ENCODE results near the gene OR6N1.

Gene OR6N1, protein sequence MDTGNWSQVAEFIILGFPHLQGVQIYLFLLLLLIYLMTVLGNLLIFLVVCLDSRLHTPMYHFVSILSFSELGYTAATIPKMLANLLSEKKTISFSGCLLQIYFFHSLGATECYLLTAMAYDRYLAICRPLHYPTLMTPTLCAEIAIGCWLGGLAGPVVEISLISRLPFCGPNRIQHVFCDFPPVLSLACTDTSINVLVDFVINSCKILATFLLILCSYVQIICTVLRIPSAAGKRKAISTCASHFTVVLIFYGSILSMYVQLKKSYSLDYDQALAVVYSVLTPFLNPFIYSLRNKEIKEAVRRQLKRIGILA

DNA sequence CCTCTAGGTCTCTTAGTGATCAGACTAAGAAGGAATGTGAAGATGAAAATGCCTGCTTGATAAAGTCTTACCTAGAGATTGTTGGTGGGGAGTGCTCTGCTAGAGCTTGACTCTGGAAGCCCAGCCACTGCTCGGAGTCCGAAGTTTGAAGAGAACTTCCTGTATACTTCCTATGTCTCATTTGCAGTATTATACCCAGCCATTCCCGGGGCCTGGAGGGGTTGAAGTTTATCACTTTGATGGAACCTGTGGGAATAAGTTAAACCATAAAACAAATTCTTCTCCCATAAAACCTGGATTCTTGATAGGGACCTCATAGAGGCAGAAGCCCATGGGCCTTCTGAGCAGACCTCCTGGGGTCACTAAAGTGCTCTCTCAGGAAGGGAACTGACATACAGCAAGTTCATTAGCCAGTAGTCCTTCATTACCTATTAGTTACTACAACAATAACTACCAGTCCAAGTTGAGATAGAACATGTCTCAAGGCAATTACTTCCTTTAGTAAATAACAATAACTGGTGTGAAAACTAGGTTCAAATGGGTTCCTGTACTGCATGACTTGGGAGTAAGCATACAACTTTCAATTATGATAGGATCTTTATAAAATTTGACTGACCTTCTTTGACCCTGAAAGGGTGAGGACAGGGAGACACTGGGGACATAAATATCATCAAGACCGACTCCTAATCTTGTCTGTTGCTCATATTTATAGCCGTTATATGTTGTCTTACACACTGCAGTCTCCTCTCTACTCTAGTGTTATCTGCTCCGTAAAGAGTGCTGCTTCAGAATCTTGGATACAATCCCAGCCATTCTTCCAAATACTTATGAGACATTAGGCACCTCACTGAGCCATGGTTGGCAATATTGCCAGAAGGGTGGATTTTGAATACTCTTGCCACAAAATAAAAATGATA is at the start of gene OR6N1:
TSS of gene OR6N1 (minus strand) at position 246 of the 917 bp plus-strand sequence. CDS start 5,513 bp downstream, outside the sequence.
- DNase-seq (ENCODE audit: low read depth in 3 of 3), result no peak

DNA sequence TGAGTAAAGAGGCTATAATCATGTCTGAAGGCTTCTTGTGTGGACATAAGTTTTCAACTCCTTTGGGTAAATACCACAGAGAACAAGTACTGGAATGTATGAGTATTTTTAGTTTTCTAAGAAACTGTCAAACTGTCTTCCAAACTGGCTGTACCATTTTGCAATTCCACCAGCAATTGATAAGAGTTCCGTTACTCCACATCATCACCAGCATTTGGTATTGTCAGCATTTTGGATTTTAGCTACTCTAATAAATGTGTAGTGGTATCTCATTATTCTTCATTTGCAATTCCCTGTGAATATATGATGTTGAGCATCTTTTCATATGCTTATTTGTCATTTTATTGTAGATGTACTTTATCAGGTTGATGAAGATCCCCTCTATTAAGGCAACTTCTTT is 49.7 kb upstream of the OR6N1 start:
- DNase-seq (ENCODE audit: low read depth in 3 of 3), result no peak

DNA sequence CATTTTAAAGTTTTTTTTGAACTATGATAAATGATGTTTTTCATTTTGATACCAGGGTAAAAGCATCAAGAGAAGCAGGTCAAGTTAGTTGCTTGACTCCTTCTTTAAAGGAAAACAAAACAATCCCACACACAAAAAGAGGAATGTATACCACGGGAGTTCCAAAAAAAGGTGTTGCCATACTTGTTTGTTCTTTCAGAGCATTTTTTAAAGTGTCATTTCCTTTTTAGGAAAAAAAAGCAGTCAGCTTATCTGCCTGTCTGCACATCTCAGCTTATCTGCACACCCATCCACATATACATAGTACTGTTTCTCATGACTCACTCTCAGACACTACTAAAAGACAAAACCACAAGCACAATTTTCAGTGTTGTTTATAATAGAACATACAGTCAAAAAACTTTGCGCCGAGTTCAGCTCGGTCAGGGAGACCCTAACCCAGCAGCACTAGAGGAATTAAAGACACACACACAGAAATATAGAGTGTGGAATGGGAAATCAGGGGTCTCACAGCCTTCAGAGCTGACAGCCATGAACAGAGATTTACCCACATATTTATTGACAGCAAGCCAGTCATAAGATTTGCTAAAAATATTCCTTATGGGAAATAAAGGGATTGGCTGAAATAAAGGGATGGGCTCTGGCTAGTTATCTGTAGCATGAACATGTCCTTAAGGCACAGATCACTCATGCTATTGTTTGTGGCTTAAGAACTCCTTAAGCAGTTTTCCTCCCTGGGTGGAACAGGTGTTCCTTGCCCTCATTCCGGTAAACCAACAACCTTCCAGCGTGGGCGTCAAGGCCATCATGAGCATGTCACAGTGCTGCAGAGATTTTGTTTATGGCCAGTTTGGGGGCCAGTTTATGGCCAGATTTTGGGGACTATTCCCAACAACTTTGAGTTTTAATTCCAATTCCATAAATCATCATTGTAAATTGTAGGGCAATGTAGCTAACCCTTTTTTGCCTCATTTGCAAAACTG is 47.8 kb upstream of the OR6N1 start:
- DNase-seq (ENCODE audit: low read depth in 3 of 3), result no peak

DNA sequence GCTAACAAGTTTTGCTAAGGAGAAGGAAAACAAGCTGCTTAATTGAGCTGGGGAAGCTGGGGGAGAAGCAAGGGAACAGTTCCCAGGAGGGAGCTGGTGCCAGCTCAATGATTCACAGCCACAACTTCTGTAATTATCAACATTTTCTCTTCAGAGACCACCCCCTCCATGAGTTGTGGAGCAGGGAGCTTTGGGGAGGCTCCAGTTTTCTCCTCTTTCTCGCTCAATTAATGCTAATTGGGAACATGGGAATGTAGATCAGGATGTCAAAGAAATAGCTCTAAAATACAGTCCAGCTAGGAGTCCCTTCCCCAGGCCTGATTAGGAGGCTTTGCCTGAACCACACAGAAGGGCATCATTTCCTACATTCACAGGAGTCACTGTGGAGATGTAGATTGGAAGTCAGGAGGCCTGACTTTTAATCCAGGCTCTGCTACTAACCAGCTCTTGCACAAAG is 47.0 kb upstream of the OR6N1 start:
- no peak for DNase-seq (ENCODE audit: low read depth in 3 of 3)

DNA sequence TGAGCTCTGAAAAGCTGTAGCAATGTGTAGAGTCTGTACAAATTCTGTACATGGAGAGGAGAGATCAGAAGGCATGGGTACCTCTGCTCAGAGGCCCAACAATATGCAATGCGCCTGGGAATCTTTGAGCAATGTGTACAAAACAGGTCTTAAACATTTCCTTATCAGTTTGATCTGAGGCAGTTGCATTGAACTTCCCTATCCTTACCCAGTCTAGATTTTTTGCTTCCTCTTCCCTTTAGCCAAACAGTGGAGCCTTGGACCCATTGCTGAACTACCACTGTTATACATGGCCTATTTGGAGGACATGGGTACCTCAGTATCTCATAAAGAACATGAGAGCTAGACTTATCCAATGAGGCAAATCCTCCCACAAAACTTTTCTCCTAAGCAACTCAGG is 46.6 kb upstream of the OR6N1 start:
- no peak for DNase-seq (ENCODE audit: low read depth in 3 of 3)

DNA sequence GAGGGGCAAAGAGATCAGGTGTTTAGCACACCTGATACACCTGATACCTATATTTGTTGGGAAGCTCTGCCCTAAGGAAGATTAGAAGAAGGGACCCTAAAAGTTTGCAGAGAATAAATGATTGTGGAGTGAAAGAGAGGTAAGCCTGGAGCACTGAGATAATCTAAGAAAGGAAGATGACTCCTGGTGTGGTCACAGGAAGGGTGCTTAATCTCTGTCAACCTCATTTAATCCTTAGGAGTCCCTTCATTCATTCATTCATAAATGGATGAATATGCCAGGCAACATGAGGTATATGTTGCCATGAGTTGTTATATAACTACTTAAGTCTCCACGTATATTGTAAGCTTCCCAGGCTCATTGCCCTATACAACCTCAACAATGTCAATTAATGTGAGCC is 43.0 kb upstream of the OR6N1 start:
- no peak for DNase-seq (ENCODE audit: low read depth in 3 of 3)

DNA sequence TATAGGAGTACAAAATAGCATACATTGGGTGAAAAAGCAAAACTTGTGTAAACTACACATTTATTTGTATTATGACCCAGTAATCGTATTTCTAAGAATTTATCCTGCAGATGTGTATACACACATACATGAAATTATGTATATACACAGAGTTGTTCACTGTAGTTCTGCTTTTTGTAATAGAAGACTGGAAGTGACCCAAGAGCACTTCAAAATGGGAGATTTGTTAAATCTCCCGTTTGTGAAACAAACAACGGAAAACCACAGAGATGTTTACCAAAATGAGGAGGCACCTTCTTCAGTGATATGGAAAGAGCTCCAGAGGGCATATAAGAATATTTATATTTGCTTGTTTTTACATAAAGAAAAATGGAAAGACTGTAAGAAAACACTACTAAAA is 41.2 kb upstream of the OR6N1 start:
- DNase-seq (ENCODE audit: low read depth in 3 of 3), result no peak

DNA sequence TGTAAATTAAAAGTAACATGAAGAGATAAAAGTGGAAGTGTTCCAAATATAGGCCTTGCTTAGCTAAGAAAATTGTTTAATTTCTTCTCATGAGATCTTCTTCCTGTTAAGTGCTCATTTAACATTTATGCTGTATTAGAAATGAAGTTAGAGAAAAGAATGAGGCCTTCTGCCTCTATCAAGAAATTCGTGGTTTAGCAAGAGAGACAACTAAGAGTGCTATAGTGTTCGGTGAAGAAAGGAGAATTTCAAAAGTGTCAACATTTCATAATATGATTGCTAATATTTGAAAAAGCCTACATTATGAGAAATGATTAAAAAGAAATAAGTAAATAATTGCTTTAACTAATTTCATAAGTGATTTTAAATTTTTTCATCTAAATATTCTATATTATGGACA is 40.3 kb upstream of the OR6N1 start:
- no peak for DNase-seq (ENCODE audit: low read depth in 3 of 3)

DNA sequence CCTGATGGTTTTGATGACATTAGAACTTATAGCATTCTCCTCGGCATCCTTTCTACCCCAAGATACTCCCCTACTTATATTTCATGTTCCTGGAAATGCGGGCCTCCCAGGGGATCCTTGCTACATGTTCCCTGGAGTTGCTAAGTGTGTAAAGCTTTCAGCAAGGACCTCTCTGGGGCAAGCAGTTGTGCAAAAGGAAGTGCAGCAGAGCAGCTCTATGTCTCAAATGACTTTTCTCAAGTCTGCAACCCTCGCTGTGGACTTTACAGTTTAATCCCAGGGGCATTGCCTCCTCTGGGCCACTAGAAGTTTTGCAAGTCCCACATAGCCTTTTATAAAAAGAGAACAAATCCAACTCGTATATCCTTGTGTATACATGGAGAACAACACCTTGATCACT is 38.3 kb upstream of the OR6N1 start:
- DNase-seq (ENCODE audit: low read depth in 3 of 3), result no peak

DNA sequence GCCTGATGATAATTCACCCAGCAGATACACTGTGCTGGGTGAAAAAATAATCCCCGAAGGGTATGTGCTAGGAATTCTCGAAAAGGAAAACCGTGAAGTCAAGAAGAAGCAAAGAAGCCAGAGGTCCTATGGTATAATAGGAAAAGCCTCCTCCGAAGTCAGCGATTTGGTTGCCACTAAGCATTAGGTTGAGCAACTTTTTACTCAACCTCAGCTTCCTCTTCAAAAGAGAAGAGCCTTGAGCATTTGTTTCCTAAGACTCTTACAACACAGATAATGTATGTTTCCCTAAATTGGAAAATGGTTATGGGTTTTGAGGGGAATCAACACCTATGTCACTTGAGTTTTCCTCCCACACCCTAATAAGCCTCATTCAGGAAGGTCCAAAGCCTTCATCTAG is 37.9 kb upstream of the OR6N1 start:
- no peak for DNase-seq (ENCODE audit: low read depth in 3 of 3)

DNA sequence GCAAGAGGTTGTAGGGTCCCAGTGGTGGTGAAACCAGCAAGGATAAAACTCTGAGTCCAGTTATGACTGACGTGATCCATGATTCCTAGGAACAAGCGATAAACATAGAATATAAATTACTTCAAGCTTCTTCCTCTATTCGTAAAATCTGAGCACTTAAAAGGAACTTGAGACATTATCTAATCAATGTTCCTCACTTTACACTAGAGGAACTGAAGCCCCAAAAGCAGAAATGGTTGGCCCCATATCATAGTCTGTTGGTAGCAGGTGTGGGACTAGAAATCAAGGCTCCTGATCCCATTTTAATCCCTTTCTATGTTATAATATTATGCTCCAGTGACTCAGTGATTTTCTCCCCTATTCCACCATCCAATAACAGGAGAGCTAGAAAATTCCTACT is 37.3 kb upstream of the OR6N1 start:
- DNase-seq (ENCODE audit: low read depth in 3 of 3), result no peak

DNA sequence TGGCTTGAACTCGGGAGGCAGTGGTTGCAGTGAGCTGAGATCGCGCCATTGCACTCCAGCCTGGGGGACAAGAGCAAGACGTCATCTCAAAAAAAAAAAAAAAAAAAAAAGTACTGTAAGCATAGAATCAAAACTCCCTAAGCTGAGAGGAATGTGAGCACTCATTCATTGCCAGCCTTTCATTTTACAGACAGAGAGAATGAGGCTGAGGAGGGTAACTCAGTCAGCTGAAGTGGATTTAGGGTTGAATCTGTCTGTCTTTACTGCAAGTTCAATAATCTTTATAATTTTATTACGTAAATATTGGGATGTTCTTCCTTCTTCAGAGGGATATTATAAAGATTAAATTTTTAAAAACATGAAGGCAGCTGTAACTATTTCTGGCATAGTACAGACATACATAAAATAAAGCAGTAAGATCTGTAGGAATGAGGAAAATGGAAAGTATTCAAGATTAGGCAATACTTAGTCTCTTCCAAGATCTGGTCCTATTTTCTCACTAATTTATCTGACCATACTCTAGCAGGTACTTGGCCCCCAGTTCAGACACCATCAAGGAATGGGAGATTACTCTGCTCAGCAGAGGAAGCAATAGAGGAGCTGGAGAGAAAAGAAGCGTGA is 35.0 kb upstream of the OR6N1 start:
- no peak for DNase-seq (ENCODE audit: low read depth in 3 of 3)

DNA sequence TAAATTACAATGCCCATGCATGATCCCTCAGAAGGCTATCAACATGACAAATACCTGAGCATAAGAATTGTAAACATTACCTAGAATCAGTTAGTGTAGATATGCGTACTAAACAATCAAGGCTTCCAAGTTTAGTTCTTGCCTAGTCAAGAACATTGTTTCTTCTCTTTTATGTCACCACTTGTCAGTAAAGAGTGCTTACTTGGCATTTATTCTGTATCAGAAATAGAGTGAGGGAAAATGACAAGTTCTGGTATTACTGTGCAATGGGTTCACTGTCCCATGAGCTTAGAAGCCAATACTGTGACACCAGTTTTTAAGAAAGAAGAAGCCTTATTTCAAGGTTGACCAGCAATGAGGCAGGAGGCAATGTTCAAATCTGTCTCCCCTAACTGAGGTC is 31.7 kb upstream of the OR6N1 start:
- DNase-seq (ENCODE audit: low read depth in 3 of 3), result no peak

DNA sequence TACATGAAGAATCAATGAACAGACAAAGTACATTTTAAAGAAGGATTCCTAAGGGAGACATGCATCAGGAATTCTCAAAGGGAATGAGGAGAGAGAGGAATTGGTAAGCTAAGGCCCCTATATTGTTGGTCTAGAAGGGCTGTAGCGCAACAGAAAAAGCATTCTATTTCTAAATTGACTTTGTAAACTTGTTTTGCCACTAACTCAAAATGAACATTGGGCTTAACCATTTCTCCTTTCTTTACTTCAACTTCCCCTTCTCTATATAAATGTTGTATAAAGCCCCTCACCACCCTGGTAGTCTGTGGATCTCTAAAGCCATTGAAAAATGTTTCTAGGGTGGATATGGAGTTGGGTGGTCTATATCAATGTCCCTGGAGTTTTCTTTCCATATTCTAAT is 29.4 kb upstream of the OR6N1 start:
- no peak for DNase-seq (ENCODE audit: low read depth in 3 of 3)

DNA sequence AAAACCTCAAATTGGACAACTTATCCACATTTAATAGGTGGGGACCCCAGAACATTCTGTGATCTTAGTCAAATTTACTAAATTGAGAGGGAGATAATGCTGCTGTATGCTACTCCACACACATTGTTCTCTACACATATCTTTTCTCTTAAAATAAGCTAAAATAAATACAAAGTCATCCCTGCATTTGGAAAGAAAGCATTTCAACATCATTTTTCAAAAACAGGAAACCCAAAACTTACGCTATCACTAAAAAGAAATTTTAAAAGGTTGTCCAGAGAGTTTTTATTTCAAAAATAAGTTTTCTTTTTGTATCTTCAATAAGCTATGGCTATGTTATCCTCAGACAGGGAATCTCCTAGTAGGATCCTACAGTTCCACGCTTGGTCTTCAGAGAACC is 28.5 kb upstream of the OR6N1 start:
- no peak for DNase-seq (ENCODE audit: low read depth in 3 of 3)

DNA sequence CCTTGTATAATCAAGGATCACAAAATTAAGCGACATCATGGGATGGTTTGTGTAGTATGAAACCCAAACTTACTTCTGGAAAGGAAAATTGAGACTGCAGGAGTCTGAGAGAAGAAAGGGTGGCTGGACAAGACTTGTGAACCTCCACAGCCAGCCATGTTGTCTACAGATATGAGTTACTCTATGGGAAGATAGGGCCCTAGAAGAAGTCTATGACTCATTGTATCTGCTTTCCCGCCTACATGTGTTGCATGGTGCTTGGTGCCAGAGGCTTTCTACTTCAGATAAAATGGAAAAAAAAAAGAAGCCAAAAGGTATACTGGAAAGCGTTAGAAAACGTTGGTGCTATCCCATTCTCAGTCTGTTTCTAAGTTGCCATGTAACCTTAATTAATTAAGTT is 27.7 kb upstream of the OR6N1 start:
- no peak for DNase-seq (ENCODE audit: low read depth in 3 of 3)

DNA sequence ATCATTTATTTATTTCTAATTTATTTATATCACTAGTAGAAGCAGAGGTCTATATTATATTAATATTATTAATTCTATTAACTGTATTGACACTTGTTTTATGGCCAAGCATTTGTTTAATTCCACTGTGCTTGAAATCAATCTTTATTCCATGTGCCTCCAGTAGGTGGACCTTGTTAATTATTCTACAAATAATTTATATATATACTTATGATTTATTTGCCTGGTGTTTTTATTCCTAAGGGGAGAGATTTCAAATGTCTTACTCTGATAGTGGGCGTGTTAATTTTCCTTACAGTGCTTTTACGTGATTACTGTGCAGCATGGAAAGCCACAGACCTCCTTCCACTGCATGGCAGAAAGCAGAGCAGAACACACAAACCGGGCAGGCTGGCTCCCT is 26.5 kb upstream of the OR6N1 start:
- DNase-seq (ENCODE audit: low read depth in 3 of 3), result no peak

DNA sequence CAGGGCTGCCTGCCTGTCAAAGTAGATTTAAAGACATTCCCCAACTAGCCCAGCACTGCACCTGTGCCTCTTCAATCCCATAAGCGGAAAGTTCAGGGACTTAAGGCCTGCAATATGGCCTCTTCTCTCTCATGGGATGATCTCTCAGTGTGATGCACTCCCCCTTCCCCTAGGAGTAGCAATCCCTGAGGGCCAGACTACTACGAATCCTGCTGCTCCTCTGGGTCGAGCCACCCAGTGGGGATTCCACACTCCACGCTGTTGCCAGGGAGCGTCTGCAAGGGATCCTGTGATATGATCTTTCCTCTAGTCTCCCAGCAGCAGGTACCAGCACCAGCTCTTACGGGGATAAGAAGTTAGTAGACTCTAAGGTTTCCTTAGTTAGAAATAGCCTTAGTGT is 22.3 kb upstream of the OR6N1 start:
- no peak for DNase-seq (ENCODE audit: low read depth in 3 of 3)

DNA sequence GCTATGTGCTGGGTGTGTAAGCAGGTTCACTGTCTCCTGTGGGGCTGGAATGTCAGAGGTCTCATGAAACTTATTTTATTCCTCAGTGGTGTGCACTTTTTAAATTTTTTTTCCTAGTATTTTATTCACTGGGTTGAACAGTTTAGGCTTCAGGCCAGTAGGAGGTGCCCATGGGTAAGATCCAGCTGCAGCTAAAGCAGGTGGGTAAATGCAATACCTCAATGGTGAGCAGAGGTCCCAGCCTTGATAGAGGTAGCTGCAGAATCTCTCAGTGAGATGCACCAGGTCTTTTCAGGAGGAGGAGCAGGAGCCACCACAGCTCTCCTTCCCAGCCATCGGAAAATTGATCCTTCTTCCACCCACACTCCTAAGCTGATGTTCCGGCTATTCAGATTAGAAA is 21.6 kb upstream of the OR6N1 start:
- peak in 2 of 3 donors; percentile 9 to 24 for DNase-seq (ENCODE audit: low read depth in 3 of 3)

DNA sequence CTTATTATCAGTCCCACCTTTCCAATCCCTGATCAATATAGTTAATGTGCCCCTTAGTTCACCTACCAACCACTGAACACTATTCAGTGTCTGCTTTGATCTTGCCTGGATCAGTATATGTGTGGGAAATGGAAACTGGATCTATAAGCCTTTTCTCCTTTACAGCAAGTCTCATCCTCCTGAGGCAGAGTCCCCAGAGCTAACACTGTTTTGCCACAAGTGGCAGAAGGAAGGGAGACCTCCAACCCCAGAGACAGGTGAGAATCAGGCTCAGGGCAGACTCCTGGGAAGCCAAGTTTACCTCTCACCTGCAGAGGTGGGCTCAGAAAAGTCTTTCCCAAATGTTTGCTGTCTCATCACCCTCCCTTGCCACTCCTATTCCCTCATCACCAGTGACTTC is 9.1 kb upstream of the OR6N1 start, which contains the start of gene OR6N2:
TSS of gene OR6N2 (minus strand) at position 101 of the 400 bp plus-strand sequence. CDS start 3,569 bp downstream, outside the sequence.
- no peak for DNase-seq (ENCODE audit: low read depth in 3 of 3)

DNA sequence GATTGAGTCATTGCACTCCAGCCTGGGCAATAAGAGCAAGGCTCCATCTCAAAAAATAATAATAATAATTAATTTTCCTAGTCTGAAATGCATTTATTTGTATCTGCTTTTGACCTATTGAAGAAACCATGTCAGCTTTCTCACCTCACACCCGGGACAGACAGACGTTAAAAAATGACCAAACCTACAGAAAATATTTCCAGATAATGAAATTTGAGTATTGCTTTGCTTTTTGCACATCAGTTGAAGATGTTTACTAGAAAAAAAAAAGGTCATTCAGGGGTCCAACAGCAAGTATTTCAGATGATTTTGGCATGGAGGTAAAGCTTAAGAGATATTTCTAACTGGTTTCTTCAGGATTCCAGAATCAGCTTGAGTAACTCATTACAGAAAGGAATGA is 17.6 kb downstream of the OR6N1 start, which contains the start of gene OR6K6:
TSS of gene OR6K6 (plus strand) at position 301 of the 400 bp plus-strand sequence. CDS start 168 bp downstream, outside the sequence.
- no peak for DNase-seq (ENCODE audit: low read depth in 3 of 3)

All from stimulated activated CD4-positive, alpha-beta T cell treated with anti-CD3 and anti-CD28 coated beads, TNF-alpha, amount 100 ng/mL, for 48 hours (primary cell).